GM12874 (cell line): ENCODE data around the gene ANKS1B.

Experiments used
- CTCF ChIP-seq: IDR thresholded peaks from 2 replicates; pipeline ENCODE4 v1.5.1; 2011; ENCODE audit warnings: low read depth, mild to moderate bottlenecking, control low read depth, low read length, moderate library complexity; ENCODE audit not compliant: insufficient read depth

The ANKS1B gene

GRCh38 chr12:99009654-99010296, 975.0 kb downstream of the ANKS1B start:
- TF ChIP-seq CTCF = no peak

GRCh38 chr12:99005601-99006000, 979.1 kb downstream of the ANKS1B start:
- no peak for TF ChIP-seq CTCF

GRCh38 chr12:99004799-99005466, 979.8 kb downstream of the ANKS1B start:
- no peak for TF ChIP-seq CTCF

GRCh38 chr12:99002731-99003130, 982.0 kb downstream of the ANKS1B start:
- no peak for TF ChIP-seq CTCF

- no peak for TF ChIP-seq CTCF
These were observed 982.6 kb downstream of the ANKS1B start for GRCh38 chr12:99002156-99002555.

- TF ChIP-seq CTCF = no peak
These were observed 985.2 kb downstream of the ANKS1B start for GRCh38 chr12:98999559-98999958.

- TF ChIP-seq CTCF = peak; percentile 34; the same call in 1 of the 2 replicates
These were observed 985.9 kb downstream of the ANKS1B start for GRCh38 chr12:98998697-98999299.
